ENCODE measurements around the gene PRKCZ.
"Not testable (repeated sequence)": the region's sequence is repeated elsewhere in the genome, so short reads cannot be mapped to it uniquely, and the experiment has no call there.

Gene PRKCZ

GRCh38 chr1:2102753-2103152, 52.5 kb downstream of the PRKCZ start:
- no peak for DNase-seq (ENCODE audit: low read depth in 2 of 2)

GRCh38 chr1:2103266-2103900, 53.2 kb downstream of the PRKCZ start:
- no peak for DNase-seq (ENCODE audit: low read depth in 2 of 2)

GRCh38 chr1:2103901-2104590, 53.8 kb downstream of the PRKCZ start:
- DNase-seq (ENCODE audit: low read depth in 2 of 2) = no peak

GRCh38 chr1:2104621-2105427, 54.6 kb downstream of the PRKCZ start:
- no peak for DNase-seq (ENCODE audit: low read depth in 2 of 2)

- DNase-seq (ENCODE audit: low read depth in 2 of 2) = no peak
These were observed 55.7 kb downstream of the PRKCZ start for GRCh38 chr1:2105781-2106524.

GRCh38 chr1:2106659-2107405, 56.6 kb downstream of the PRKCZ start:
- no peak for DNase-seq (ENCODE audit: low read depth in 2 of 2)

- no peak for DNase-seq (ENCODE audit: low read depth in 2 of 2)
These were observed 57.5 kb downstream of the PRKCZ start for GRCh38 chr1:2107586-2108212.

- no peak for DNase-seq (ENCODE audit: low read depth in 2 of 2)
These were observed 58.1 kb downstream of the PRKCZ start for GRCh38 chr1:2108213-2108876.

GRCh38 chr1:2108877-2109580, 58.8 kb downstream of the PRKCZ start:
- DNase-seq (ENCODE audit: low read depth in 2 of 2) = no peak

GRCh38 chr1:2109581-2110021, 59.4 kb downstream of the PRKCZ start:
- no peak for DNase-seq (ENCODE audit: low read depth in 2 of 2)

GRCh38 chr1:2110191-2110737, 60.1 kb downstream of the PRKCZ start:
- DNase-seq (ENCODE audit: low read depth in 2 of 2) = no peak

- no peak for DNase-seq (ENCODE audit: low read depth in 2 of 2)
These were observed 60.8 kb downstream of the PRKCZ start for GRCh38 chr1:2110738-2111673.

- no peak for DNase-seq (ENCODE audit: low read depth in 2 of 2)
These were observed 61.4 kb downstream of the PRKCZ start for GRCh38 chr1:2111674-2112035.

GRCh38 chr1:2112280-2112701, 62.1 kb downstream of the PRKCZ start:
- no peak for DNase-seq (ENCODE audit: low read depth in 2 of 2)

GRCh38 chr1:2113620-2114135, 63.5 kb downstream of the PRKCZ start:
- no peak for DNase-seq (ENCODE audit: low read depth in 2 of 2)

- DNase-seq (ENCODE audit: low read depth in 2 of 2) = not testable (repeated sequence)
These were observed 64.4 kb downstream of the PRKCZ start for GRCh38 chr1:2114635-2115007.

- no peak for DNase-seq (ENCODE audit: low read depth in 2 of 2)
These were observed 64.9 kb downstream of the PRKCZ start for GRCh38 chr1:2115008-2115641.
